Measurements from ENCODE around the gene LRRC53. TPM values are rescaled to one million over a fixed set of nuclear protein-coding genes. Genes with fewer than 3 reads are reported as not detected.

Gene LRRC53
- total and polyA plus RNA-seq, 2 experiments from 2014 or later, result not detected

DNA sequence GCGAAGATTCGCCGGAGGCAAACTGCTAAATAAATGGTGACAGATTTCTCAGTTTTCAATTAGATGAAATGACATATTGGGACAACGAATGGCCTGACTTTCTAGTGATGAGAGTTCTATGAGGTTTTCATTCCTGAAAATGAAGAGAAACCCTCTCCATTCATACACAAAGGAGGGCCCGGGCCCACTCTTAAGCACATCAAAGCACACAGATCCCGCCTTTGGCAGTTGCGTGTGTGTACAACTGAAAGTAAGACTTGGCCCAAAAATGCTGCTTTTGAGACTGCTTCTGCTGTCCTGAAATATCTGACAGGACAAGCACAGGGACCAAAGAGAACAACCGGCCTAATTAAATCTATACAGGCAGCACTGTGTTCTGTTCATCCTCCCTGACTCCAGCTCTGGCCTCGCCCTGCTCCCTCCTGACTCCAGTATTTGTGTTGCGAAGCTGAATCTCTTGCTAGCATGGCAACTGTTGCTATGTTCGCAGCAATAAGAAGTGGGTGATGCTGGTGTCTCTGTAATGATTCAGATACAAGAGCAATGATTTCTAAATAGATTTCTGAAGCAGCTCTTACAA is 7.4 kb downstream of the LRRC53 start:
- Histone ChIP-seq H3K79me2 (no peaks in the 10 kb centered on the region), H3K4me3 (no peak overlapping the region), H2AFZ (no peak overlapping the region), H3K9me2 (replicated peaks; ENCODE audit: insufficient read depth) (no peaks in the 10 kb centered on the region), H3K36me3 (replicated peaks; ENCODE audit: insufficient read depth, low read depth) (no peaks in the 10 kb centered on the region), H3K4me2 (no peak overlapping the region), H3K4me1 (ENCODE audit: insufficient read depth) (no peaks in the 10 kb centered on the region), H3K9me3 (ENCODE audit: low read depth) (no peaks in the 10 kb centered on the region), H3K27me3 (no peaks in the 10 kb centered on the region), H4K20me1 (ENCODE audit: insufficient read depth, poor library complexity, severe bottlenecking) (no peaks in the 10 kb centered on the region), H3K27ac (no peak overlapping the region)
- WGBS (ENCODE audit: low lambda C conversion rate, missing lambda C conversion rate), result 82% methylated on average over 11 of the region's 11 CpGs
- TF ChIP-seq, protein P1, sequence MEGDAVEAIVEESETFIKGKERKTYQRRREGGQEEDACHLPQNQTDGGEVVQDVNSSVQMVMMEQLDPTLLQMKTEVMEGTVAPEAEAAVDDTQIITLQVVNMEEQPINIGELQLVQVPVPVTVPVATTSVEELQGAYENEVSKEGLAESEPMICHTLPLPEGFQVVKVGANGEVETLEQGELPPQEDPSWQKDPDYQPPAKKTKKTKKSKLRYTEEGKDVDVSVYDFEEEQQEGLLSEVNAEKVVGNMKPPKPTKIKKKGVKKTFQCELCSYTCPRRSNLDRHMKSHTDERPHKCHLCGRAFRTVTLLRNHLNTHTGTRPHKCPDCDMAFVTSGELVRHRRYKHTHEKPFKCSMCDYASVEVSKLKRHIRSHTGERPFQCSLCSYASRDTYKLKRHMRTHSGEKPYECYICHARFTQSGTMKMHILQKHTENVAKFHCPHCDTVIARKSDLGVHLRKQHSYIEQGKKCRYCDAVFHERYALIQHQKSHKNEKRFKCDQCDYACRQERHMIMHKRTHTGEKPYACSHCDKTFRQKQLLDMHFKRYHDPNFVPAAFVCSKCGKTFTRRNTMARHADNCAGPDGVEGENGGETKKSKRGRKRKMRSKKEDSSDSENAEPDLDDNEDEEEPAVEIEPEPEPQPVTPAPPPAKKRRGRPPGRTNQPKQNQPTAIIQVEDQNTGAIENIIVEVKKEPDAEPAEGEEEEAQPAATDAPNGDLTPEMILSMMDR (IDR thresholded peaks at IDR 0.05; ENCODE audit: poor library complexity), result no peak
- no peak for TF ChIP-seq EZH2phosphoT487 (IDR thresholded peaks at IDR 0.05; ENCODE audit: low read depth, severe bottlenecking, unreplicated experiment)
- DNase-seq (ENCODE audit: low spot score), result peak; percentile 19

- Histone ChIP-seq H3K9me3 (ENCODE audit: low read depth) (no peaks in the 10 kb centered on the region), H3K4me1 (ENCODE audit: insufficient read depth) (no peaks in the 10 kb centered on the region), H3K27ac (no peak overlapping the region), H3K9me2 (replicated peaks; ENCODE audit: insufficient read depth) (no peaks in the 10 kb centered on the region), H3K36me3 (replicated peaks; ENCODE audit: insufficient read depth, low read depth) (no peaks in the 10 kb centered on the region), H3K27me3 (no peaks in the 10 kb centered on the region), H3K4me3 (no peak overlapping the region), H3K4me2 (no peak overlapping the region), H4K20me1 (ENCODE audit: insufficient read depth, poor library complexity, severe bottlenecking) (no peaks in the 10 kb centered on the region), H3K79me2 (no peaks in the 10 kb centered on the region), H2AFZ (no peak overlapping the region)
- TF ChIP-seq EZH2phosphoT487 (IDR thresholded peaks at IDR 0.05; ENCODE audit: low read depth, severe bottlenecking, unreplicated experiment), result no peak
- TF ChIP-seq, protein P1 (IDR thresholded peaks at IDR 0.05; ENCODE audit: poor library complexity), result peak; percentile 75
- peak; percentile 76 for DNase-seq (ENCODE audit: low spot score)
- 40% methylated on average over 15 of the region's 15 CpGs for WGBS (ENCODE audit: low lambda C conversion rate, missing lambda C conversion rate)
These were observed 8.1 kb downstream of the LRRC53 start for GRCh38 chr1:74504125-74504932.

DNA sequence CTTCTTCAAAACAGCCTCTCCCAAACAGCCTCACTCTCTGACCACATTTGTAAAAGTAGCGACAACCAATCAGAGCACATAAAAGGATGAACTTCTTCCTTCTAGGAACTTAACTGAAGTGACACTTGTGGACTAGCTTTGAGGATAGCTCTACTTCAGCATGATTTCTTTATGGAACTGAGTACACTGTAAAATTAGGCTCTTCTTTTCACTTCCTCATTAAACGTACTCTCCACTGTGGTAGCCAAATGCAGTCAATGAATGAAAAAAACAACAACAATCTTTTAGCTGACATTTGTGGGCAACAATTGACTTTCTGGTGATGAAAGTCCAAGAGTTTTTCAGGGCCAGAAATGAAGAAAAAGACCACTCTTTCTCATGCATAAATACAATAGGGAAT is 9.6 kb downstream of the LRRC53 start:
- TF ChIP-seq EZH2 (IDR thresholded peaks at IDR 0.05; ENCODE audit: borderline replicate concordance) (no peak), EZH2phosphoT487 (IDR thresholded peaks at IDR 0.05; ENCODE audit: low read depth, severe bottlenecking, unreplicated experiment) (no peak)
- TF ChIP-seq, protein P1 (IDR thresholded peaks at IDR 0.05; ENCODE audit: poor library complexity), result no peak
- no peak overlapping the region for H3K4me2 ChIP-seq
- 84% methylated on average over 2 of the region's 2 CpGs for WGBS (ENCODE audit: low lambda C conversion rate, missing lambda C conversion rate)
- no peaks in the 10 kb centered on the region for H3K9me3 ChIP-seq (ENCODE audit: low read depth)
- no peaks in the 10 kb centered on the region for H3K79me2 ChIP-seq
- H4K20me1 ChIP-seq (ENCODE audit: insufficient read depth, poor library complexity, severe bottlenecking), result no peaks in the 10 kb centered on the region
- H3K36me3 ChIP-seq (replicated peaks; ENCODE audit: insufficient read depth, low read depth), result no peaks in the 10 kb centered on the region
- H3K4me1 ChIP-seq (ENCODE audit: insufficient read depth), result no peaks in the 10 kb centered on the region
- no peak for DNase-seq (ENCODE audit: low spot score)
- H3K9me2 ChIP-seq (replicated peaks; ENCODE audit: insufficient read depth), result no peaks in the 10 kb centered on the region
- no peak overlapping the region for H3K4me3 ChIP-seq
- no peak overlapping the region for H3K27ac ChIP-seq
- H3K27me3 ChIP-seq, result no peaks in the 10 kb centered on the region
- no peak overlapping the region for H2AFZ ChIP-seq

All from hepatocyte (in vitro differentiated cells).